H9 (cell line): ENCODE data around the gene CPSF2. TPM values are rescaled to one million over a fixed set of nuclear protein-coding genes. Genes with fewer than 3 reads are reported as not detected.
"Not testable (repeated sequence)": the region's sequence is repeated elsewhere in the genome, so short reads cannot be mapped to it uniquely, and the experiment has no call there.

ENCODE experiments used
- DNase-seq: peaks from one replicate; pipeline ENCODE4 v3.0.0-alpha.2; 2017
- H2AFZ ChIP-seq: one replicate; pipeline ENCODE4 v1.6.1; 2013; ENCODE audit warnings: mild to moderate bottlenecking, low read length, control low read depth, moderate library complexity
- H2AK5ac ChIP-seq: 2 replicates; pipeline ENCODE4 v1.6.1; 2013; ENCODE audit warnings: low read length, control low read depth, mixed read lengths; ENCODE audit not compliant: insufficient read length
- H2BK120ac ChIP-seq: one replicate; pipeline ENCODE4 v1.6.1; 2013; ENCODE audit warnings: low read depth, mild to moderate bottlenecking, low read length, control low read depth, inconsistent platforms; ENCODE audit not compliant: poor library complexity, severe bottlenecking
- H2BK12ac ChIP-seq: 2 replicates; pipeline ENCODE4 v1.6.1; 2013; ENCODE audit warnings: low read length, control low read depth, mixed read lengths, low read depth; ENCODE audit not compliant: insufficient read length
- H2BK15ac ChIP-seq: 2 replicates; pipeline ENCODE4 v1.6.1; 2013; ENCODE audit warnings: low read depth, low read length, control low read depth
- H2BK20ac ChIP-seq: one replicate; pipeline ENCODE4 v1.6.1; 2013; ENCODE audit warnings: low read depth, mild to moderate bottlenecking, low read length, control low read depth, inconsistent platforms; ENCODE audit not compliant: poor library complexity, severe bottlenecking
- H2BK5ac ChIP-seq: 2 replicates; pipeline ENCODE4 v1.6.1; 2013; ENCODE audit warnings: low read length, control low read depth, mixed read lengths; ENCODE audit not compliant: insufficient read length
- H3K14ac ChIP-seq: 2 replicates; pipeline ENCODE4 v1.6.1; 2013; ENCODE audit warnings: low read length, control low read depth; ENCODE audit not compliant: insufficient read depth
- H3K18ac ChIP-seq: 2 replicates; pipeline ENCODE4 v1.6.1; 2013; ENCODE audit warnings: low read depth, mild to moderate bottlenecking, mixed read lengths, low read length, control low read depth; ENCODE audit not compliant: insufficient read length
- H3K23ac ChIP-seq: 2 replicates; pipeline ENCODE4 v1.6.1; 2013; ENCODE audit warnings: low read length, control low read depth, mixed read lengths, low read depth; ENCODE audit not compliant: insufficient read length
- H3K23me2 ChIP-seq: 2 replicates; pipeline ENCODE4 v1.6.1; 2013; ENCODE audit warnings: low read depth, mild to moderate bottlenecking, mixed read lengths, low read length, control low read depth; ENCODE audit not compliant: insufficient read length, poor library complexity, severe bottlenecking
- H3K27ac ChIP-seq: 2 replicates; pipeline ENCODE4 v1.5.1; 2013; ENCODE audit warnings: low read length, control low read depth, mixed read lengths, low read depth; ENCODE audit not compliant: insufficient read length
- H3K27me3 ChIP-seq: 2 replicates; pipeline ENCODE4 v1.6.1; 2013; ENCODE audit warnings: low read length, control low read depth, inconsistent platforms; ENCODE audit not compliant: insufficient read depth
- H3K4ac ChIP-seq: 2 replicates; pipeline ENCODE4 v1.6.1; 2013; ENCODE audit warnings: low read depth, mild to moderate bottlenecking, control low read depth, inconsistent platforms, low read length, moderate library complexity
- H3K4me1 ChIP-seq: 2 replicates; pipeline ENCODE4 v1.6.1; 2013; ENCODE audit warnings: low read length, control low read depth, inconsistent platforms; ENCODE audit not compliant: insufficient read depth
- H3K4me2 ChIP-seq: 2 replicates; pipeline ENCODE4 v1.6.1; 2013; ENCODE audit warnings: low read length, control low read depth, mixed read lengths; ENCODE audit not compliant: insufficient read length, insufficient read depth
- H3K56ac ChIP-seq: 2 replicates; pipeline ENCODE4 v1.6.1; 2013; ENCODE audit warnings: low read depth, mild to moderate bottlenecking, mixed read lengths, low read length, control low read depth; ENCODE audit not compliant: insufficient read length
- H3K79me1 ChIP-seq: 2 replicates; pipeline ENCODE4 v1.6.1; 2013; ENCODE audit warnings: low read depth, mild to moderate bottlenecking, moderate library complexity, low read length, control low read depth, inconsistent platforms; ENCODE audit not compliant: insufficient read depth, poor library complexity, severe bottlenecking
- H3K79me2 ChIP-seq: 2 replicates; pipeline ENCODE4 v1.6.1; 2013; ENCODE audit warnings: low read length, control low read depth, inconsistent platforms; ENCODE audit not compliant: insufficient read depth
- H3K9ac ChIP-seq: 2 replicates; pipeline ENCODE4 v1.6.1; 2013; ENCODE audit warnings: low read length, control low read depth, mixed read lengths; ENCODE audit not compliant: insufficient read length; ENCODE audit errors: extremely low read depth
- H3K9me3 ChIP-seq: one replicate; pipeline ENCODE4 v1.6.1; 2013; ENCODE audit warnings: low read depth, low read length, inconsistent platforms; ENCODE audit not compliant: control insufficient read depth
- H3T11ph ChIP-seq: one replicate; pipeline ENCODE4 v1.6.1; 2013; ENCODE audit warnings: mild to moderate bottlenecking, low read length, control low read depth, inconsistent platforms
- H4K20me1 ChIP-seq: one replicate; pipeline ENCODE4 v1.6.1; 2013; ENCODE audit not compliant: control insufficient read depth, insufficient read length, insufficient read depth
- H4K5ac ChIP-seq: 2 replicates; pipeline ENCODE4 v1.6.1; 2013; ENCODE audit warnings: low read depth, mild to moderate bottlenecking, mixed read lengths, low read length, control low read depth; ENCODE audit not compliant: insufficient read length
- H4K8ac ChIP-seq: replicated peaks from 2 replicates; pipeline ENCODE4 v1.6.1; 2013; ENCODE audit warnings: low read length, control low read depth, mixed read lengths, low read depth; ENCODE audit not compliant: insufficient read length
- H4K91ac ChIP-seq: 2 replicates; pipeline ENCODE4 v1.6.1; 2013; ENCODE audit warnings: low read depth, mild to moderate bottlenecking, moderate library complexity, mixed read lengths, low read length, control low read depth; ENCODE audit not compliant: insufficient read length
- H3K27ac Mint-ChIP-seq, 3 experiments: 2 replicates in 2 of 3; 3 replicates in 1 of 3; pipeline ENCODE4 v1.8.0; 2020 to 2021; ENCODE audit warnings: mixed read lengths in 3 of 3, mild to moderate bottlenecking in 1 of 3, moderate library complexity in 1 of 3
- H3K27me3 Mint-ChIP-seq: 2 replicates; pipeline ENCODE4 v1.8.0; 2021; ENCODE audit warnings: low read depth, mild to moderate bottlenecking, moderate library complexity, mixed read lengths
- H3K36me3 Mint-ChIP-seq, 3 experiments: 2 replicates in 2 of 3; 3 replicates in 1 of 3; pipeline ENCODE4 v1.8.0; 2020 to 2021; ENCODE audit warnings: low read depth in 3 of 3, mixed read lengths in 3 of 3; ENCODE audit not compliant: insufficient read depth in 1 of 3
- H3K4me1 Mint-ChIP-seq, 2 experiments: 2 replicates each; pipeline ENCODE4 v1.8.0; 2020; ENCODE audit warnings: mixed read lengths in 2 of 2
- H3K4me3 Mint-ChIP-seq, 2 experiments: 2 replicates in 1 of 2; 3 replicates in 1 of 2; pipeline ENCODE4 v1.8.0; 2020 to 2021; ENCODE audit warnings: mild to moderate bottlenecking in 2 of 2, mixed read lengths in 2 of 2, moderate library complexity in 1 of 2
- H3K9me3 Mint-ChIP-seq, 2 experiments: 2 replicates in 1 of 2; 3 replicates in 1 of 2; pipeline ENCODE4 v1.8.0; 2020; ENCODE audit warnings: mild to moderate bottlenecking in 2 of 2, mixed read lengths in 2 of 2, moderate library complexity in 1 of 2
- CTCF ChIP-seq: fragments of 200-600 bp; sonication (generic); conservative IDR thresholded peaks from 3 replicates; pipeline ENCODE4 v1.8.0; 2021; ENCODE audit warnings: antibody characterized with exemption, mild to moderate bottlenecking
- WGBS: extraction: QIAGEN DNeasy Blood & Tissue Kit; methylation state at CpG from one replicate; pipeline ENCODE4 v1.1.7; 2013; ENCODE audit warnings: missing lambda C conversion rate, low lambda C conversion rate, mixed read lengths; ENCODE audit not compliant: insufficient read length; ENCODE audit errors: extremely low coverage; 5-methylcytosine and 5-hydroxymethylcytosine counted together
- total RNA-seq: library from RNA; stranded (reverse); gene quantifications from 2 replicates; pipeline ENCODE4 v1.2.1, GENCODE V29; 2021

CPSF2 gene
- total RNA-seq, 1 experiment from 2014 or later = 108 TPM

DNA sequence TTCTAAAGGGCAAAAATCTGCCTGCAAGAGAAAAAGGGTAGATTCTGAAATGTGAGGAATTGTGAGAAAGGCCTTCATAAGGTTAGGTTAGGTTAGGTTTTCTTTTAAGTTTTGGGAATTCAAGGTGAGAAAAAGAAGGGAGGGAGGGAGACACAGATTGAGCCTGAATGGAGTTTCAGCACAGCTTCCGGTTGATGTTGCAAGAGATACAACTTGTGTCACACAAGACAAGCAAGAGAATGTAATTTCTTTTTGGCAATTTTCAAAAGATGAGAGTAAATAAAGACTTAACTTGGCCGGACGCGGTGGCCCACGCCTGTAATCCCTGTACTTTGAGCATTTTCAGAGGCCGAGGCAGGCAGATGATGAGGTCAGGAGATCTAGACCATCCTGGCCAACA, 63.8 kb downstream of the CPSF2 start:
- Histone ChIP-seq H2BK12ac (no peak overlapping the region), H2AK5ac (no peak overlapping the region), H3K9ac (no peak overlapping the region), H3K79me1 (no peaks in the 10 kb centered on the region), H3K4ac (no peak overlapping the region), H3K23me2 (no peaks in the 10 kb centered on the region), H2BK20ac (no peak overlapping the region), H4K8ac (no peak overlapping the region), H3K9me3 (peaks cover 9% of the 10 kb centered on the region), H2AFZ (no peak overlapping the region), H3K27me3 (no peaks in the 10 kb centered on the region), H3T11ph (no peak overlapping the region), H4K5ac (no peak overlapping the region), H2BK5ac (no peak overlapping the region), H3K4me2 (no peak overlapping the region), H3K27ac (no peak overlapping the region), H4K91ac (no peak overlapping the region), H3K4me1 (no peaks in the 10 kb centered on the region), H4K20me1 (no peaks in the 10 kb centered on the region), H3K18ac (no peak overlapping the region), H3K14ac (no peak overlapping the region), H3K23ac (no peak overlapping the region), H3K56ac (no peak overlapping the region), H2BK120ac (no peak overlapping the region), H2BK15ac (no peak overlapping the region), H3K79me2 (no peaks in the 10 kb centered on the region)
- Mint-ChIP-seq H3K27ac (no peak overlapping the region; a peak in 1 of 7 replicates), H3K27me3 (no peaks in the 10 kb centered on the region; the same call in none of the 2 replicates), H3K9me3 (peaks cover 23% of the 10 kb centered on the region in 2 experiments), H3K36me3 (peaks cover 6 to 15% (median 10%) of the 10 kb centered on the region in 3 experiments), H3K4me1 (peaks cover 1 to 6% of the 10 kb centered on the region in 2 experiments), H3K4me3 (no peak overlapping the region)
- no peak for TF ChIP-seq CTCF
- no peak for DNase-seq
- no CpG with 5 or more reads among the region's 6 CpGs for WGBS

GRCh38 chr14:92187616-92188015, 65.8 kb downstream of the CPSF2 start:
- not testable (repeated sequence) for H3K23ac ChIP-seq, H3K4ac ChIP-seq, H3K9ac ChIP-seq, H3K79me2 ChIP-seq, H3K9me3 ChIP-seq, H3K23me2 ChIP-seq, H3K4me1 Mint-ChIP-seq, H2AK5ac ChIP-seq, H3K4me3 Mint-ChIP-seq, H3K4me2 ChIP-seq, H3K56ac ChIP-seq, H2BK5ac ChIP-seq, H3K27ac Mint-ChIP-seq, H3K79me1 ChIP-seq, H2BK120ac ChIP-seq, H3K14ac ChIP-seq, H3K27me3 ChIP-seq, H3K27me3 Mint-ChIP-seq, H3T11ph ChIP-seq, DNase-seq, H2AFZ ChIP-seq, H2BK15ac ChIP-seq, H2BK20ac ChIP-seq, H3K18ac ChIP-seq, H4K20me1 ChIP-seq, H4K8ac ChIP-seq, H4K91ac ChIP-seq, H3K27ac ChIP-seq, H3K4me1 ChIP-seq, H4K5ac ChIP-seq, H2BK12ac ChIP-seq
- Mint-ChIP-seq H3K9me3 (peaks cover 23% of the 10 kb centered on the region in 2 experiments), H3K36me3 (peaks cover 6 to 15% (median 10%) of the 10 kb centered on the region in 3 experiments)
- no CpG with 5 or more reads among the region's 23 CpGs for WGBS
